Endothelial cell (in vitro differentiated cells): ENCODE measurements around the gene SART3. TPM values are rescaled to one million over a fixed set of nuclear protein-coding genes. Genes with fewer than 3 reads are reported as not detected.

Source experiments
- DNase-seq: peaks from one replicate; pipeline ENCODE4 v3.0.0; 2021; ENCODE audit warnings: low spot score
- H3K27ac Mint-ChIP-seq: one replicate; pipeline ENCODE4 v1.8.0; 2021; ENCODE audit warnings: mixed read lengths, inconsistent platforms; ENCODE audit not compliant: unreplicated experiment
- H3K27me3 Mint-ChIP-seq: one replicate; pipeline ENCODE4 v1.8.0; 2021; ENCODE audit warnings: mild to moderate bottlenecking, moderate library complexity, mixed read lengths, inconsistent platforms; ENCODE audit not compliant: unreplicated experiment
- H3K36me3 Mint-ChIP-seq: one replicate; pipeline ENCODE4 v1.8.0; 2021; ENCODE audit warnings: mild to moderate bottlenecking, low read depth, mixed read lengths, inconsistent platforms; ENCODE audit not compliant: unreplicated experiment
- H3K4me1 Mint-ChIP-seq: one replicate; pipeline ENCODE4 v1.8.0; 2021; ENCODE audit warnings: mild to moderate bottlenecking, mixed read lengths, inconsistent platforms; ENCODE audit not compliant: unreplicated experiment
- H3K4me3 Mint-ChIP-seq: one replicate; pipeline ENCODE4 v1.8.0; 2021; ENCODE audit warnings: mild to moderate bottlenecking, mixed read lengths, inconsistent platforms; ENCODE audit not compliant: unreplicated experiment
- H3K9me3 Mint-ChIP-seq: one replicate; pipeline ENCODE4 v1.8.0; 2021; ENCODE audit warnings: mixed read lengths, inconsistent platforms; ENCODE audit not compliant: unreplicated experiment
- total RNA-seq: library from RNA; stranded (reverse); fragmentation: NEBNext Ultra II Directional; extraction: Animal tissue kit (Norgen Biotek cat#: 25700); gene quantifications from one replicate; pipeline ENCODE4 v1.2.1, GENCODE V29; 2021; ENCODE audit not compliant: unreplicated experiment
- TF ChIP-seq, protein P1 (sequence below): fragments of 200-600 bp; sonication (generic); IDR thresholded peaks from one replicate; pipeline ENCODE4 v1.5.0; 2021; ENCODE audit warnings: antibody characterized with exemption; ENCODE audit not compliant: unreplicated experiment

Gene SART3
- total RNA-seq, 1 donor from 2014 or later, result 67.8 TPM

DNA sequence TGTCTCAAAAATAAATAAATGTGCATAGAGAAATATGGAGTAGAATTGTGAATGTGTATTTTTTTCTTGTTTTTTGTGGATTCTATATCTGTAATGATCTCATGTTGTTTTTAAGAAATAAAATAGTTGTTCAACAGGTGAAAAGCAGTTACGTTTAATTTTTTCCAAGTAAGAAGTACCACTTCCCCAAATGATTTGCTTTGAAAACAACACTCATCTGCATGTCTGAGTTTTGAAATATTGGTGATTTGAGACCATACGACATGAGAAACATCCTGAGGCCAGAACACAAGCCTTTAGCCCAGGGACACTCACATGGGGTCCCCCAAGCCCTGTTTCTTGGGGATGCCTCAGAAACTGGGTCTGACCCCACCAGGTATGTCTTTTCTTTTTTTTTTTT lies 50.1 kb downstream of the SART3 start:
- peaks cover 4% of the 10 kb centered on the region for H3K27me3 Mint-ChIP-seq
- no peak for DNase-seq
- H3K36me3 Mint-ChIP-seq, result peaks cover 5% of the 10 kb centered on the region
- H3K9me3 Mint-ChIP-seq, result no peaks in the 10 kb centered on the region
- TF ChIP-seq, protein P1, sequence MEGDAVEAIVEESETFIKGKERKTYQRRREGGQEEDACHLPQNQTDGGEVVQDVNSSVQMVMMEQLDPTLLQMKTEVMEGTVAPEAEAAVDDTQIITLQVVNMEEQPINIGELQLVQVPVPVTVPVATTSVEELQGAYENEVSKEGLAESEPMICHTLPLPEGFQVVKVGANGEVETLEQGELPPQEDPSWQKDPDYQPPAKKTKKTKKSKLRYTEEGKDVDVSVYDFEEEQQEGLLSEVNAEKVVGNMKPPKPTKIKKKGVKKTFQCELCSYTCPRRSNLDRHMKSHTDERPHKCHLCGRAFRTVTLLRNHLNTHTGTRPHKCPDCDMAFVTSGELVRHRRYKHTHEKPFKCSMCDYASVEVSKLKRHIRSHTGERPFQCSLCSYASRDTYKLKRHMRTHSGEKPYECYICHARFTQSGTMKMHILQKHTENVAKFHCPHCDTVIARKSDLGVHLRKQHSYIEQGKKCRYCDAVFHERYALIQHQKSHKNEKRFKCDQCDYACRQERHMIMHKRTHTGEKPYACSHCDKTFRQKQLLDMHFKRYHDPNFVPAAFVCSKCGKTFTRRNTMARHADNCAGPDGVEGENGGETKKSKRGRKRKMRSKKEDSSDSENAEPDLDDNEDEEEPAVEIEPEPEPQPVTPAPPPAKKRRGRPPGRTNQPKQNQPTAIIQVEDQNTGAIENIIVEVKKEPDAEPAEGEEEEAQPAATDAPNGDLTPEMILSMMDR, result no peak
- H3K4me3 Mint-ChIP-seq, result no peak overlapping the region
- H3K27ac Mint-ChIP-seq, result no peak overlapping the region
- H3K4me1 Mint-ChIP-seq, result peaks cover 7% of the 10 kb centered on the region

DNA sequence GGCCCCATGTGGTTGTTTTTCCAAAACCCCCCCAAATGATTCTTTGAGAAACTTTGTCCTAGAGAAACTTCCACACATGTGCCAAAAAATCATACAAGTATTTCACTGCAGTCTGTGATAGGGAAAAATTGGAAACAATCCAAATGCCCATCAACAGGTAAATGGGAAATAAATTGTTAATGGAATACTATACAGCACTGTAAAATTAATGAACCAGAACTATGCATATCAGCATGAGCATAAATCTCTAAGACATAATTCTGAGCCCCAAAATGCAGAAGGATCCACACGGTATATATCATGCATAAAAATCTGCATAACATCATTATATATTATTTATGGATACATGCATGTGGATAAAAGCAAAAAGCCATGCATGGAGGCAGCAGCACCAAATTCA lies 51.2 kb downstream of the SART3 start:
- peaks cover 3% of the 10 kb centered on the region for H3K27me3 Mint-ChIP-seq
- H3K27ac Mint-ChIP-seq, result no peak overlapping the region
- H3K4me3 Mint-ChIP-seq, result no peak overlapping the region
- DNase-seq, result no peak
- peaks cover 5% of the 10 kb centered on the region for H3K4me1 Mint-ChIP-seq
- TF ChIP-seq, protein P1, result no peak
- no peaks in the 10 kb centered on the region for H3K9me3 Mint-ChIP-seq
- peaks cover 3% of the 10 kb centered on the region for H3K36me3 Mint-ChIP-seq

DNA sequence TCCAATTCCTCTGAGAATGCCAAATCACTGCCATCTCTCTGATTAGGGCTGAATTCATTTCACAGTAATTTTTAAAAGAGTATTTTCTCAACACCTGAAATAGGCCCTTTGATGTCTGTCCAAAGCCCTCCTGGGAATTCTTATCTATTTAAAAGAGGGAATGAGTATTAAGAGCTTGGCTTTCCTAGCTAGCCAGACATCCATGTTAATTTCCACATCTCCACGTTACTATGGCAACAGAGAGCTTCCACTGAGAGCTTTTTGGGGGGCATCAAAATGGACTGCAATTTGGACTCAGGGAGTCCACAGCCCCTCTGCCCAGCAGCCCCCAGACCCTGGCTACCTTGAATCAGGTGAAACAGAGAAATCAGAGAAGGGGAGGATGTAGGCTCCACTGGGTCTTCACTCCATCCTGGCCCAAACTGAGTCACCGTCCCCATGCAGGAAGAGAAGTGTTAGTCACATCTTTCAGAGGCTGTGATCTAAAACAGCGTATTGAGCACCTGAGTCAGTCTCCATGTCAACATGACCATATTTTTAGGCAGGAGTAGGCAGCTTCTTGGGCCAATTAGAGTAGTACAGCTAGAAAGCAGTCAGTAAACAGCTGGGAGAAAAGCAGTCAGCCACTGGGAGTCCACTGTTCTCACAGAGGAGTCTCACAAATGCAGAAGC lies 52.9 kb downstream of the SART3 start:
- Mint-ChIP-seq H3K27me3 (no peaks in the 10 kb centered on the region), H3K9me3 (peaks cover 3% of the 10 kb centered on the region), H3K4me3 (no peak overlapping the region), H3K4me1 (peaks cover 5% of the 10 kb centered on the region), H3K27ac (no peak overlapping the region), H3K36me3 (no peaks in the 10 kb centered on the region)
- no peak for DNase-seq
- TF ChIP-seq, protein P1, result no peak

DNA sequence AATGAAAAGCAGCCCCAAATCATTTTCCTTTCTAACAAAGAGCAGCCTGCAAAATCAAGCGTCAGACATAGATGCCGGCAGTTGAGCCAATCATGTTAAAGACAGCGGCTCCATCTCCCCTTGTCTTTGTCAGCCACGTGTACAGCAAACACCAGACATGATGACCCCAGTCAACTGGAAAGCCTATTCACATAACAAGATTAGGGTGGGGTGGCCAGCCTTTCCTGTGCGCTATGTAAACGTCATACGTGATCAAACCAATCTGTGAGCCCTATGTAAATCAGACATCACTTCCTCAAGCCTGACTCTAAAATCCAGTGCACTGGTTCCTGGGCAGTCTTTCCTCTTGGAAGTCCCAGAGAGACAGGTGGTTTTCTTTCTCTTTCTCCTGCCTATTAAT lies 55.8 kb downstream of the SART3 start:
- DNase-seq, result no peak
- TF ChIP-seq, protein P1, result no peak
- Mint-ChIP-seq H3K9me3 (peaks cover 5% of the 10 kb centered on the region), H3K36me3 (no peaks in the 10 kb centered on the region), H3K27ac (no peak overlapping the region), H3K27me3 (peaks cover 1% of the 10 kb centered on the region), H3K4me1 (no peaks in the 10 kb centered on the region), H3K4me3 (no peak overlapping the region)

DNA sequence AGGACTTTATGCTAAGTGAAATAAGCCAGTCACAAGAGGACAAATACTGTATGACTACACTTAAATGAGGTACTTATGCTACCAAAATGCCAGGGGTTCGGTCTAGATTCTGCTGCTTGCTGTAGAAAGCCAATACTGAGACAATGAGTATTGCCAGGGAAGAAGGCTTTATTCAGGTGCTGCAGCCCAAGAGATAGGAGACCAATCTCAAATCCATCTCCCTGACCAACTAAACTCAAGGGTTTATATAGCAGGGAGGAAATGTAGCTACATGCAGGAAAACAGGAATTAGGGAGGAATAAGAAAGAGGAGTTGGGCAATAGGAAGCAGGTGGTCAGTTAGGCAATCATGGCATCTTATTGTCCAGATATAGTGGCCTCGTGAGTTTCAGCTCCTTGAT lies 58.1 kb downstream of the SART3 start:
- no peaks in the 10 kb centered on the region for H3K4me1 Mint-ChIP-seq
- H3K36me3 Mint-ChIP-seq, result no peaks in the 10 kb centered on the region
- peaks cover 5% of the 10 kb centered on the region for H3K9me3 Mint-ChIP-seq
- DNase-seq, result no peak
- TF ChIP-seq, protein P1, result no peak
- H3K27me3 Mint-ChIP-seq, result peaks cover 1% of the 10 kb centered on the region
- H3K27ac Mint-ChIP-seq, result no peak overlapping the region
- H3K4me3 Mint-ChIP-seq, result no peak overlapping the region
